ENCODE results near the gene STPG2. TPM values are rescaled to one million over a fixed set of nuclear protein-coding genes. Genes with fewer than 3 reads are reported as not detected.

The STPG2 gene
- total and polyA plus RNA-seq, 2 donors (not counting 3 experiments of a cell fraction or from before 2014, with no cell fraction given), result not detected

- POLR2A ChIA-PET, result no interaction called here
- no peak for DNase-seq (ENCODE audit: low read depth, low spot score)
Observed at GRCh38 chr4:97836662-97837061, 306.6 kb downstream of the STPG2 start.

GRCh38 chr4:97828646-97829045 lies 314.6 kb downstream of the STPG2 start:
- no peaks in the 10 kb centered on the region for H3K9me3 ChIP-seq (replicated peaks; ENCODE audit: control insufficient read depth, insufficient read depth, low read length)
- TF ChIP-seq CTCF (IDR thresholded peaks at IDR 0.05; ENCODE audit: extremely low read depth in 1 of 2, insufficient read depth in 1 of 2, low read depth in 1 of 2, low read length in 2 of 2) (no peak), MYC (IDR thresholded peaks at IDR 0.05; ENCODE audit: low read depth, low read length) (no peak), JUN (IDR thresholded peaks at IDR 0.05; ENCODE audit: borderline replicate concordance, insufficient read depth, insufficient read length, low read depth) (no peak), EZH2 (IDR thresholded peaks at IDR 0.05; ENCODE audit: borderline replicate concordance, low read depth, low read length, severe bottlenecking) (no peak), GATA2 (IDR thresholded peaks at IDR 0.05; ENCODE audit: insufficient read depth, insufficient read length, low read depth, low read length) (no peak), POLR2AphosphoS5 (IDR thresholded peaks at IDR 0.05; ENCODE audit: insufficient read depth, low read depth, low read length) (no peak), POLR2A (IDR thresholded peaks at IDR 0.05; ENCODE audit: low read depth, low read length) (no peak)
- TF ChIP-seq, protein P1, sequence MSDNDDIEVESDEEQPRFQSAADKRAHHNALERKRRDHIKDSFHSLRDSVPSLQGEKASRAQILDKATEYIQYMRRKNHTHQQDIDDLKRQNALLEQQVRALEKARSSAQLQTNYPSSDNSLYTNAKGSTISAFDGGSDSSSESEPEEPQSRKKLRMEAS (IDR thresholded peaks at IDR 0.05; ENCODE audit: insufficient read depth, insufficient read length), result no peak
- H3K27me3 ChIP-seq (ENCODE audit: control insufficient read depth in 2 of 2, insufficient read depth in 2 of 2, low read length in 2 of 2), result no peaks in the 10 kb centered on the region
- no peak overlapping the region for H3K4me3 ChIP-seq (replicated peaks in 1 of 3; ENCODE audit: insufficient read depth in 1 of 3, low read depth in 1 of 3, low read length in 3 of 3)
- no TSS peak for BruUV-seq (replicated peaks)
- FAIRE-seq (no peak), DNase-seq (ENCODE audit: low read depth, low spot score) (no peak)
- H2AFZ ChIP-seq (ENCODE audit: low read depth, low read length), result no peak overlapping the region
- intact Hi-C loops (cut with micrococcal nuclease) (no loop called here), dilution Hi-C loops (cut with MboI; ENCODE audit: extremely low pct_ligation_motif_present, low sequenced_read_pairs) (no loop called here)
- no peak overlapping the region for H3K4me2 ChIP-seq (ENCODE audit: insufficient read depth, low read length)
- H3K27ac ChIP-seq (ENCODE audit: insufficient read depth, low read depth, low read length), result no peak overlapping the region
- H3K9ac ChIP-seq (replicated peaks; ENCODE audit: extremely low read depth, insufficient read depth, low read length), result no peak overlapping the region
- H3K79me2 ChIP-seq (ENCODE audit: control insufficient read depth, insufficient read depth, low read length), result no peaks in the 10 kb centered on the region
- no peaks in the 10 kb centered on the region for H3K9me1 ChIP-seq (replicated peaks; ENCODE audit: control insufficient read depth, extremely low read depth, insufficient read depth, low read length)
- no peaks in the 10 kb centered on the region for H4K20me1 ChIP-seq (replicated peaks; ENCODE audit: control insufficient read depth, extremely low read depth, insufficient read depth, low read length)
- H3K4me1 ChIP-seq (ENCODE audit: control insufficient read depth, extremely low read depth, insufficient read depth, low read length), result no peaks in the 10 kb centered on the region
- CTCF ChIA-PET, result no interaction called here
- POLR2A ChIA-PET, result no interaction called here
- H3K36me3 ChIP-seq (ENCODE audit: control insufficient read depth in 2 of 2, extremely low read depth in 1 of 2, insufficient read depth in 2 of 2, low read length in 2 of 2), result no peaks in the 10 kb centered on the region

More at GRCh38 chr4:97836662-97837061, 306.6 kb downstream of the STPG2 start:
- Histone ChIP-seq H3K27me3 (ENCODE audit: control insufficient read depth in 2 of 2, insufficient read depth in 2 of 2, low read length in 2 of 2) (no peaks in the 10 kb centered on the region), H3K36me3 (ENCODE audit: control insufficient read depth in 2 of 2, extremely low read depth in 1 of 2, insufficient read depth in 2 of 2, low read length in 2 of 2) (no peaks in the 10 kb centered on the region), H2AFZ (ENCODE audit: low read depth, low read length) (no peak overlapping the region), H3K9ac (replicated peaks; ENCODE audit: extremely low read depth, insufficient read depth, low read length) (no peak overlapping the region), H3K4me1 (ENCODE audit: control insufficient read depth, extremely low read depth, insufficient read depth, low read length) (no peaks in the 10 kb centered on the region), H3K79me2 (ENCODE audit: control insufficient read depth, insufficient read depth, low read length) (no peaks in the 10 kb centered on the region), H4K20me1 (replicated peaks; ENCODE audit: control insufficient read depth, extremely low read depth, insufficient read depth, low read length) (no peaks in the 10 kb centered on the region), H3K4me3 (replicated peaks in 1 of 3; ENCODE audit: insufficient read depth in 1 of 3, low read depth in 1 of 3, low read length in 3 of 3) (no peak overlapping the region), H3K4me2 (ENCODE audit: insufficient read depth, low read length) (no peak overlapping the region), H3K27ac (ENCODE audit: insufficient read depth, low read depth, low read length) (no peak overlapping the region), H3K9me1 (replicated peaks; ENCODE audit: control insufficient read depth, extremely low read depth, insufficient read depth, low read length) (no peaks in the 10 kb centered on the region), H3K9me3 (replicated peaks; ENCODE audit: control insufficient read depth, insufficient read depth, low read length) (no peaks in the 10 kb centered on the region)
- no TSS peak for BruUV-seq (replicated peaks)
- dilution Hi-C loops (cut with MboI; ENCODE audit: extremely low pct_ligation_motif_present, low sequenced_read_pairs) (no loop called here), intact Hi-C loops (cut with micrococcal nuclease) (no loop called here)
- CTCF ChIA-PET, result interaction anchor here (0.8 kb wide), 1 partner anchor 19 kb away, joined by 3 read pairs; no protein-coding TSS in a partner anchor
- FAIRE-seq, result no peak
- no peak for TF ChIP-seq GATA2 (IDR thresholded peaks at IDR 0.05; ENCODE audit: insufficient read depth, insufficient read length, low read depth, low read length)

Data from endothelial cell of umbilical vein (primary cell).